Activated T-helper 1 cell treated with anti-CD3 and anti-CD28 coated beads, Interleukin-2, amount 50 U/mL, for 16 hours (primary cell): Measurements from ENCODE around the gene FGF11.

Source experiments
- DNase-seq, 2 donors: peaks; one replicate each; pipeline ENCODE4 v3.0.0-alpha.2; 2020; ENCODE audit warnings: low read depth in 1 of 2, low spot score in 1 of 2

Gene FGF11

DNA sequence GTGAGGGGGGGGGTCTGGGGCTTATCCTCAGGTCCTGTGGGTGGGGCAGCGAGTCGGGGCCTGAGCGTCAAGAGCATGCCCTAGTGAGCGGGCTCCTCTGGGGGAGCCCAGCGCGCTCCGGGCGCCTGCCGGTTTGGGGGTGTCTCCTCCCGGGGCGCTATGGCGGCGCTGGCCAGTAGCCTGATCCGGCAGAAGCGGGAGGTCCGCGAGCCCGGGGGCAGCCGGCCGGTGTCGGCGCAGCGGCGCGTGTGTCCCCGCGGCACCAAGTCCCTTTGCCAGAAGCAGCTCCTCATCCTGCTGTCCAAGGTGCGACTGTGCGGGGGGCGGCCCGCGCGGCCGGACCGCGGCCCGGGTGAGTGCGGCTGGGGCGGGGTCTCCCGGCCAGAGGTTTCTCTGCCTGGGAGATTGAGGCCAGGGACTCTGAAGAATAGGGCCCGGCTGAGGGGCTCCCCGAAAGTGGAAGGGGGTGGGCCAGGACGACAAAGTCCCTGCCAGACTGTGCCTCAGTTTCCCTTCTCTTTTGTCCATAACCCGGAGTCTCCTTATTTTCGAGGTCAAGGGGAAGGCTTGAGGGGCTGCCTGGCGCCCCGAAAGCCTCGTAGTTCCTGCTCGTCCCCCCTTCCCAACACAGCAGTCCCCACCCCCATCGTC, at the start of gene FGF11:
Gene FGF11 (plus strand): TSS at position 51 of the 651 bp plus-strand sequence. CDS start 109 bp downstream, at position 160.
- no peak for DNase-seq

- DNase-seq = no peak
Measured at GRCh38 chr17:7389924-7390910, 49.1 kb upstream of the FGF11 start.

DNA sequence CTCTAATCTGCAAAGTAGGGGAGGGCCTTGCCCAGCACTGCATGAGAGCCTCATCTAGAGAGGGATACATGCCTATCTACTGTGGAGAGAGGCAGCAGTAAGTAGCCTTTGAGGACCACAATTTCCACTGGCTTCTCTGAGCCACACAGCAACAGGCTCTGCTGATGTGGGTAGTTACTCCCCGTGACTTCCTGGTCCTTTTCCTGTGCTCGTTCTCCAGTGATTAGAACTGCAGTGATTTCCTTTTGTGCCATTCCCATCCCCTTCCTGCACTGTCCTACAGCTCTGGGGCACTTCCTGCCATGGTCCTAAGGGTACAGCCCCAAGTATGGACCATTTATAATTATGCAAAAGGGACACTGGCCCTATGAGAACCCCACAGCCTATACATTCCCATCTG, 48.0 kb upstream of the FGF11 start:
- no peak for DNase-seq

DNA sequence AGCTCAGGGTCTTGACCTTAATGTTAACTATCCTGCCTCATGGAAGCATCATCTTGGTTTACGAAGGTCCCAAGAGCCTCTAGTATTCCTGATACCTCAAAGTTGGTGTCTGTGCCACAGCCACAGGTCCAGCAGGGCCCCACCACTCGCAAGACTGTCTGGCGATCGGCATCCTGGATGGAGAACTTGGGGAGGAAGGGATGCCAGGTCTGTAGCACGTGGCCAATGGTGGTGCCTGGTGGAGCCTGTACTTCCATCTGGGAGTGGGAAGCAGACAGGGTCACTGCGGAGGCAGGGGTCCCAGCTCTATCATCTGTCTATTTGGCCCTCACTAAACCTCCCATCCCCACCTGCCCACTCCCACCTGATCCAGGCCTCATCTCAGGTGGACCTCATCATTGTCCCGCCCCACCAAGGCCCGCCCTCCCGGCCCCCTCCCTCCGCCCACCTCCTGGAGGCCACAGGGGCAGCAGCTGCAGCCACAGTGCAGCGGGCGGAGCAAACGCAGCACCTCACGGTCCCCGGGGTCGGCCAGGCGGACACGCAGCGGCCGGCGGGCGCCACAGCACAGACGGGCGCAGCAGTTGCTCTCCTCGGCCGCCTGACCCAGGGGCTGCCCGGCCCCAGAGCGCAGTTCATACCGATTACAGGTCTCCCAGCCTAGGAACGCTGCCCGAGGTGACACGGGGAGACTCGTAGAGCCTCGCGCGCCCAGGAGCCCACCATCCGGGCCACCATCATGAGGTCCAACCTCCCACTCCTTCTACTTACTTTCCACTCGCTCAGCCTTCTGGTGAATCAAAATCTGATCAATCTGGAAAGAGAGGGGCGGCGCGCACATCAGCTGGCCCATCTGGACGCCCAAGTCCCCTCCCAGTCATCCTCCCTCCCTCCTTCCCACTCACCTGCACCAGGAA, 46.4 kb upstream of the FGF11 start:
- DNase-seq = no peak

- peak; percentile 34 to 39 for DNase-seq
Measured at GRCh38 chr17:7393613-7394451, 45.5 kb upstream of the FGF11 start.

DNA sequence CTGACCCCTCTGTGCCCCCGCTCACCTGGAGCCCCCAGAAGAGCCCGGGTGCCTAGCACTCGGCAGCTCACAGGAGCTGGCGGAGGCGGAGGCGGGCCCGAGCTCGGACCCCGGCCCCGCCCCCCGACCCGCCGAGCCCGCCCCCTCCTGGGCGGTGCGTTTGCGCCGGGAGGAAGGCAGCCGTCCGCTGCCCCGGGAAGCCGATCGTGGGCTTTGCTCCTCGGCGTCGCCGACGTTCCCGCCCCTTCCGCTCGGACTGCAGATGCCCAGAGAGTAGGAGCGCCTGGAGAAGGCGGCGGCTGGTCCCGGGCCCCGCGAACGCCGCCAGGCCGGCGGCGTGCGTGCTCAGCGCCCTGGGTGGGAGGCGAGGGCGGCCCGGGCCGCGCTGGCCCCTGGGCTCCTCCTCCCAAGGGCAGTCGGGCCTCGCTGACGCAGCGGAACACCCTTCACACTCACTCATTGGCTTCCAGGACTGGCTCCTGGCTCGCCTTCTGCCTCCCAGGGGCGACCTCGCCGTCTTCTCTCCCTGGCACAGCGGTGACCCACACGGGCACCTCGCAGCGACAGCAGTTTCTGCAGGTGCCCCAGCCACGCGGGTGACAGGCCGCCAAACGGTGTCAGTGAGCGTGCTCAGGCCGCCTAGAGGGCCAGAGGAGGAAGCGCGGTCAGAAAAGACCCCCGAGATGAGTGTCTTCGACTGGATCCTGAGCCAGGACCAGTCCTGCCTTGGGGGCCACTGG, 44.7 kb upstream of the FGF11 start, which contains the start of gene PLSCR3:
Gene PLSCR3 (minus strand): TSS at position 74 of the 740 bp plus-strand sequence. CDS start 415 bp downstream, outside the sequence.
- peak; percentile 57 to 72 for DNase-seq

- no peak for DNase-seq
Measured at GRCh38 chr17:7396147-7396546, 43.2 kb upstream of the FGF11 start.

GRCh38 chr17:7398612-7399011, 40.7 kb upstream of the FGF11 start:
- DNase-seq = no peak

DNA sequence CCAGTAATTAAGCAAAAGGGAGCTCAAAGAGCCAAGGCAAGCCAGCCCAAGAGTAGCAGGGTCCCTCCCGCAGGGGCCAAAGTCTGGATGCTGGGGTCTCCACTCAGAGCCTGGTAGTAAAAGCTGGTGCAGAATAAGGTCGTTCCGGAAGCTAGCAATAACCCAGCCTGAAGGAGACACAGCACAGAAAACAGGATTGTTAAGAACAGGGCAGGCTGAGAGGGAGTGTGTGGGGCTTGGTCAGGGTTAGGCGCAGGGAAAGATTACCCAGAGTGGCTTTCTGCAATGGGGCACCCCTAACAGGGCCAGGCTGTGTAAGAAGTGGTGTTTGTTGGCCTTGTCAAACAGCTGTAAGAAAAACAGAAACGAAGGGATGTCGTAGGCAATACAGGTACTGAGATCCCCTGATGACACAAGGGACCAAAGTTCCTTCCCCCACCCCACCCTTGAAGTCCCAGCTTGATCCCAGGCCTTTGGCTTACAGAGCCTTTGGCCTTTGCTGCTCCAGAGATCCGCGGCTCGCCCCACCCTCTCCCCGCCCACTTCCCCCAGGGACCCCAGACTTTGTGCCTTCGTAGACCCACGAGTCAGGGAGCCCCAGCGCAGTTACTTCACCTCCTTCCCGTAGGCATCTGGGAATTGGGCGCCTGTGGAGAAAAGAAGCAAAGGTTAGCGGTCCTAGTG, 36.1 kb upstream of the FGF11 start:
- no peak for DNase-seq

DNA sequence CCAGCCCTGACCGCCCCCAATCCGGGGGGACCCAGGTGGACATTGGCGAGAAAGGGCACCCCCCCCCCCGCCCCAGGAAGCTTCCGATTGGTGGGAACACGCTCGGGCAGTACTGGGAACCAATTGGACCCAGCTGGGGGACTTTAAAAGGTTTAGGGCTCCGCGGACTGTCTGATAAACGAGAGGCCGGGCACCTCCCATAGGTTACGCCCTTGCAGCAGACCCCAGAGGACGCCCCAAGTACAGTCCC, 35.7 kb upstream of the FGF11 start:
- DNase-seq = no peak

GRCh38 chr17:7403977-7404736, 35.2 kb upstream of the FGF11 start, which contains the start of gene TMEM256:
Gene TMEM256, minus strand, starts transcription at chr17:7404097. Its CDS starts 13 bp downstream, at chr17:7404084.
- DNase-seq = peak; percentile 90 to 91

GRCh38 chr17:7404737-7405349, 34.5 kb upstream of the FGF11 start:
- peak; percentile 44 to 65 for DNase-seq

DNA sequence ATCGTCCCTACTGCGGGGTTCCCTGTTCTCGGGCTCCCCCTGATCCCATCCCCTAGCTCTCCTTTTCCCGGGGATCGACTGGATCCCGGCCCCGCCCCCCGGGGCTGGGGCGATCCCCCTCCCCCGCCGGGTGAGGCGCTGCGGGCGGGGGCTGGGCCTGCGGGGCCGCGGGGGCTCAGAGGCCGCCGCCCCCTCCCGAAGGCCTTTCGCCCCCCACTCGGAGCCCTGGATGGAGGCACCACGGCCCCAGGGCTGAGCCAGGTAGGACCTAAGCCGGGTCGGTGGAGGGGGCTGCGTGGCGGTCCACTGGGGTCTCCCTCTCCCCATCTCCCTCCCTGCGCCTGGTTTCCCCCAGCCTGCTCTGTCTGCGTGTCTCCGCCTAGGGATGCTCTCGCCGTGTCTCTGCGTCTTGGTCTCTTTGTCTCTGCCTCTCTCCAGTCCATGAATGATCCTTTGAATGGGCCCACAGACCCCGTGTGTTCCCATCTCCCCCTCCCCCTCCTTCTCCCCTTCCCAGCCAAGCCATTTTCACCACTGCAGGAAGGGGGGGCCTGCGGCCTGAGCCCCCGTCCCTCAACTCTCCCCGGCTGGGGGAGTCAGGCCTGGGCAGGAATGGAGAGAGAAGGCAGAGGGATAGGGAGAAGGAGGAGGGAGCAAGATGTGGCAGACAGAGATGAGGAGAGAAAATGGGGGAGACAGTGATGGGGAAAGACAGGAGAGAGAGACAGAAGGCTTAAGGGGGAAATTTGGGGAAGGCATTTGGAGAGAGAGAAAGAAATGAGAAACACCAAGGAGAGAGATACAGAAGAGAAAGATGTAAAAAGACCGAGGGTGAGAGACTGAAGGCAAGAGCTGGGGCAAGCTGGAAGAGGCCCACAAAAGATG, 33.7 kb upstream of the FGF11 start:
- DNase-seq = no peak

DNA sequence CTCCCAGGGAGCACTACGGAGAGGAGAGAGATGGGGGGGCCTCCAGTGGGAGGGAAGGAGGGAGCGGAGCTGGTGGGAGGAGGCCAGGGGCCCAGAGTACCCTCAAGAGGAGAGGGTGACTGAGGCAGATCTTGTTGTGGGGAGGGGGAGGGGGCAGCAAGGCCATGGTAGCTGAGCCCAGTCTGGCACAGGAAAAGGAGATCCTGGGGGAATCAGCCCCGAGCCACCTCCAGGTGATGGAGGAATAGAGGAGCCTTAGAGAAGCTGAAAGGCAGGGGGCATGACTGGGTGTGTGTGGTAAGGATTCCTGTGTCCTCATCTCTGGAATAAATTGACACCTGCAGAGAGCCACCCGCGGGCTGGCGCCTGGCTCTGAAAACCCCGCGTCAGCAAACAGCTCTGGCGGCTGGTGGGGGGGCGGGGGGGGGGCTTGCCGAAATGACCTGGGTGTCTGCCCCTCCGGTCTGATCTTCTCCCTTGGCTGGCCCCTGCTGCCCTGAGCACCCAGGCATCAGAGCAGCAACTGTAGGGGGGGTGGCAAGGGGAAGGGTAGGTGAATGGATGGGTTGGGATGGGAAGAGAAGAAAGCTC, 33.0 kb upstream of the FGF11 start:
- DNase-seq = no peak

GRCh38 chr17:7407082-7407481, 32.2 kb upstream of the FGF11 start:
- no peak for DNase-seq

DNA sequence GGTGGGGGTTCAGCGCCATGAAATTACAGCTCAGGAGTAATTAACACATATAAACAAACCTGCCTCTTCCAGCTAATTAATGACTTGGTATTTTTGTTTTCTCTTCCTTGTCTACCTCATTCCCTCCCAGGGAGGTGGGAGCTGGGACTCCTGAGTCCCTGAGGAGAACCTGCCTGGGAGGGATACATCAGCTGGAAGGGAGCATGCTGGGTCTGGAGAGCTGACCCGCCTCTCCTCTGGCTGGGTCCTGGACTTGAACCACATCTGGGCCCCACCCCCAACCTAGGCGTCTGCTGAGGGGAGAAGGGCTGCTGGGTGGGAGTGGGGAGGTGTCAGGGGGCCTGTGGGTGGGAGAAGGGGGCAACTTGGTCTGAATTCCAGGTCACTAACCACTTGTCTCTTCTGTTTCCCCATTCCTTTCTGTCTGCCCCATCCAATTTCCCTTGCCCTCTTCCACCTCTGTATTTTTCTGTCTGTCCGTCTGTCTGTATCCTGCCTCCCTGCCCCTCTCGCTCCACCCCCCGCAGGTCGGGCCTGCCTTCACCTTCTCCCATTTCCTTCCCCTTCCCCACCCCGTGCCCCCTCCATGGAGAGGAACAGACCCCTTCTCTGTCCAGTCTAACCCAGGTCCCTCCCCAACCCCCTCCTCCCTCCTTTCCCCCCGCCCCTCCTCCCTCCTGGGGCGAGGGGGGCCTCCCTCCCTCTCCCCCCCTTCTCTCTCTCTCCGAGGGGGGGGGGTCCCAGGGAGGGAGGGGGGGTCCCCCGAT, 31.6 kb upstream of the FGF11 start, which contains the start of gene NLGN2:
Gene NLGN2 (plus strand): TSS at position 361 of the 767 bp plus-strand sequence. CDS start 411 bp downstream, outside the sequence.
- no peak for DNase-seq
